HG02610 (cell line): ENCODE results near the gene SCRN3.
"Not testable (repeated sequence)": the region's sequence is repeated elsewhere in the genome, so short reads cannot be mapped to it uniquely, and the experiment has no call there.

Experiments used
- ATAC-seq: cut with Tn5 transposase; IDR thresholded peaks from one replicate; pipeline ENCODE4 v1.9.1; 2021; ENCODE audit warnings: mild to moderate bottlenecking, moderate library complexity; ENCODE audit not compliant: unreplicated experiment

The SCRN3 gene

GRCh38 chr2:174400853-174401252 lies 5.3 kb downstream of the SCRN3 start:
- ATAC-seq: no peak

- ATAC-seq: no peak
Observed at GRCh38 chr2:174403628-174404027, 8.1 kb downstream of the SCRN3 start.

GRCh38 chr2:174410039-174410438 lies 14.5 kb downstream of the SCRN3 start:
- not testable (repeated sequence) for ATAC-seq

GRCh38 chr2:174412256-174412655 lies 16.7 kb downstream of the SCRN3 start:
- no peak for ATAC-seq

- ATAC-seq: no peak
Observed at GRCh38 chr2:174428214-174428613, 32.7 kb downstream of the SCRN3 start.

- no peak for ATAC-seq
Observed at GRCh38 chr2:174430066-174430465, 34.5 kb downstream of the SCRN3 start.

GRCh38 chr2:174431902-174432301 lies 36.4 kb downstream of the SCRN3 start:
- ATAC-seq: no peak

GRCh38 chr2:174436351-174436750 lies 40.8 kb downstream of the SCRN3 start:
- no peak for ATAC-seq

GRCh38 chr2:174438146-174438886 lies 42.8 kb downstream of the SCRN3 start:
- no peak for ATAC-seq

- no peak for ATAC-seq
Observed at GRCh38 chr2:174439323-174439722, 43.8 kb downstream of the SCRN3 start.

GRCh38 chr2:174439950-174440349 lies 44.4 kb downstream of the SCRN3 start:
- ATAC-seq: no peak

- no peak for ATAC-seq
Observed at GRCh38 chr2:174442546-174443510, 47.3 kb downstream of the SCRN3 start.

- no peak for ATAC-seq
Observed at GRCh38 chr2:174444761-174445160, 49.2 kb downstream of the SCRN3 start.

- ATAC-seq: no peak
Observed at GRCh38 chr2:174445248-174445647, 49.7 kb downstream of the SCRN3 start.

GRCh38 chr2:174446531-174446930 lies 51.0 kb downstream of the SCRN3 start:
- no peak for ATAC-seq

GRCh38 chr2:174449033-174449432 lies 53.5 kb downstream of the SCRN3 start:
- ATAC-seq: no peak

- no peak for ATAC-seq
Observed at GRCh38 chr2:174450021-174450816, 54.7 kb downstream of the SCRN3 start.

GRCh38 chr2:174454566-174454965 lies 59.0 kb downstream of the SCRN3 start:
- no peak for ATAC-seq

- ATAC-seq: no peak
Observed at GRCh38 chr2:174461221-174461620, 65.7 kb downstream of the SCRN3 start.

GRCh38 chr2:174465327-174465726 lies 69.8 kb downstream of the SCRN3 start:
- ATAC-seq: no peak

- ATAC-seq: no peak
Observed at GRCh38 chr2:174473796-174474195, 78.3 kb downstream of the SCRN3 start.
